ENCODE measurements around the gene CLCN1. TPM values are rescaled to one million over a fixed set of nuclear protein-coding genes. Genes with fewer than 3 reads are reported as not detected.

Gene CLCN1
- total RNA-seq, 1 donor from 2014 or later: not detected

DNA sequence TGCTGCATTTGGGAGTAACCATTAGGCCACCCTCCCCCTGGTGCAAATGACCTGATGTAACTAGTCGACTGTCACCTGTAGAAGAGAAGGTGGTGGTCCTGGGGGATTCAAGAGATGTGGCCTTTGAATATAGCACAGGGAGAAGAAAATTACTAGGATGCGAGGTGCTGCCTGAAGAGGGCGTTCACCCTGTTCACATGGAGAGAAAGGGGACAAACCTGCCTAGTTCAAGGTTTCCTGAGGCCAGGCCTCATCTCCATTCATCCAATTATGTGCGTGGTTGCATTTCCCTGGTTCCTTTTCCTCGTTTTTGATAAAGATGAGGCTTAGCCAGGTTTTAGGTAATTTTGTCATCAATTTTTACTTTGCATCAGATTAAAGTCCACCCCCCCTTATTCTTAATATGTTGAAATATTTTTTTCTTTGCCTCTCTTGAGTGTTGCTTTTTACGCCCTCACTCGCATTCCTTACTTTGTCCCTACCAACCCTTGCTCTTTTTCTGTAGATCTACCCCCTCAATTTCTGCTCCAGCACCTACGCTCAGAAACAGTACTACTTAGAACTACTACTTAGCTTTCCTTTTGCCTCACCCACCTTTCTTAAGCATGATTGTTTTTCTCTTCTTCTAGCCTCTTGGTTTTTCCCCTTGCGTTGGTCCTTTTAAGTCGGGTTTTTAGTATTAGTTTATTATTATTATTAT lies 13.7 kb downstream of the CLCN1 start:
- TF ChIP-seq, protein P1, sequence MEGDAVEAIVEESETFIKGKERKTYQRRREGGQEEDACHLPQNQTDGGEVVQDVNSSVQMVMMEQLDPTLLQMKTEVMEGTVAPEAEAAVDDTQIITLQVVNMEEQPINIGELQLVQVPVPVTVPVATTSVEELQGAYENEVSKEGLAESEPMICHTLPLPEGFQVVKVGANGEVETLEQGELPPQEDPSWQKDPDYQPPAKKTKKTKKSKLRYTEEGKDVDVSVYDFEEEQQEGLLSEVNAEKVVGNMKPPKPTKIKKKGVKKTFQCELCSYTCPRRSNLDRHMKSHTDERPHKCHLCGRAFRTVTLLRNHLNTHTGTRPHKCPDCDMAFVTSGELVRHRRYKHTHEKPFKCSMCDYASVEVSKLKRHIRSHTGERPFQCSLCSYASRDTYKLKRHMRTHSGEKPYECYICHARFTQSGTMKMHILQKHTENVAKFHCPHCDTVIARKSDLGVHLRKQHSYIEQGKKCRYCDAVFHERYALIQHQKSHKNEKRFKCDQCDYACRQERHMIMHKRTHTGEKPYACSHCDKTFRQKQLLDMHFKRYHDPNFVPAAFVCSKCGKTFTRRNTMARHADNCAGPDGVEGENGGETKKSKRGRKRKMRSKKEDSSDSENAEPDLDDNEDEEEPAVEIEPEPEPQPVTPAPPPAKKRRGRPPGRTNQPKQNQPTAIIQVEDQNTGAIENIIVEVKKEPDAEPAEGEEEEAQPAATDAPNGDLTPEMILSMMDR (IDR thresholded peaks at IDR 0.05): no peak
- no peak overlapping the region for H3K27ac Mint-ChIP-seq (ENCODE audit: unreplicated experiment)
- peaks cover under 1% of the 10 kb centered on the region for H3K27me3 Mint-ChIP-seq (ENCODE audit: unreplicated experiment)
- DNase-seq (ENCODE audit: extremely low spot score, unreplicated experiment): no peak
- H3K36me3 Mint-ChIP-seq (ENCODE audit: unreplicated experiment): no peaks in the 10 kb centered on the region
- no peak overlapping the region for H3K4me3 Mint-ChIP-seq (ENCODE audit: unreplicated experiment)
- H3K9me3 Mint-ChIP-seq (ENCODE audit: unreplicated experiment): no peaks in the 10 kb centered on the region
- H3K4me1 Mint-ChIP-seq (ENCODE audit: unreplicated experiment): peaks cover 13% of the 10 kb centered on the region

DNA sequence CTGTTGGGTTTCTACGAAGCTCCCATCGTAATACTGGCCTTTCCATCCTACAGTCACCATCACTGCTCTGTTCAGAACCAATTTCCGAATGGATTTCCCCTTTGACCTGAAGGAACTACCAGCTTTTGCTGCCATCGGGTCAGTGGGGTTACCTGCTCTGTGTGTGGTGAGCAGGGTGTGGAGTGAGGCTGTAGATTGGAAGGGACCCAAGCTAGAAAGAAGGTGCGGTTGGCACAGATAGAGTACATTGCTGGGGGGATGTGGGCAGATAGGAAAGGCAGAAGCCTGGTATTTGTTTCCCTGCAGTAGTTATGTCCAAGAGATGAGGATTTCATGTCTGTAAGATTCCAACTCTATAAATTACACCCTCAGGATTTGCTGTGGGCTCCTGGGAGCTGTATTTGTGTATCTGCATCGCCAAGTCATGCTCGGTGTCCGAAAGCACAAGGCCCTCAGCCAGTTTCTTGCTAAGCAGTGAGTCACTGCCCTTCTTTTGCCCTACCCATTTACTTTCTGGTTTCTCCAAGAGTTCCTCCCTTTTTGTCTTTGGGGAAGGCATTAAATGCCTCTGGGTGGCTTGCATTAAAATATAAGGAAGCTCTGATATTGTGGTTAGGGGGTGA lies 15.4 kb downstream of the CLCN1 start:
- TF ChIP-seq, protein P1 (IDR thresholded peaks at IDR 0.05): no peak
- Mint-ChIP-seq H3K27me3 (ENCODE audit: unreplicated experiment) (peaks cover 14% of the 10 kb centered on the region), H3K9me3 (ENCODE audit: unreplicated experiment) (no peaks in the 10 kb centered on the region), H3K36me3 (ENCODE audit: unreplicated experiment) (no peaks in the 10 kb centered on the region), H3K4me1 (ENCODE audit: unreplicated experiment) (peaks cover 10% of the 10 kb centered on the region), H3K4me3 (ENCODE audit: unreplicated experiment) (no peak overlapping the region), H3K27ac (ENCODE audit: unreplicated experiment) (peak overlapping the region; percentile 65)
- no peak for DNase-seq (ENCODE audit: extremely low spot score, unreplicated experiment)

DNA sequence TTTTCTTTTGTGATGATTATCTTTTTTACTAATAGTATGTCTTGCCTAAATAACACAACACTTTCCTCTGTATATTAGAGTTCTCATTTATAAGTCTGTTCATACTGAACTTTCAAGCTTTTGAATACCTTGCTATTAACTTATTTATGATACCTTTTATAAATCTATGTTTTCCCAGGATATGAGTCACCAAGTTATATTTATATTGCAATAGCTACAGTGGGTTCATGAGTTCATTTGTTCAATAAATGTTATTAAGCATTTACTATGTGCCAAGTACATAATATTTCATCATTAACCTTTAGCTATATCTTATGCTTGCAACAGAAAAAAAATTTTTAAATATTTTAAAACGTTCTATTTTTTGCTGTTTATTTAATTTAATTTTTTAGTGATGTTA lies 18.3 kb downstream of the CLCN1 start:
- no peaks in the 10 kb centered on the region for H3K36me3 Mint-ChIP-seq (ENCODE audit: unreplicated experiment)
- TF ChIP-seq, protein P1 (IDR thresholded peaks at IDR 0.05): no peak
- H3K27me3 Mint-ChIP-seq (ENCODE audit: unreplicated experiment): peaks cover 36% of the 10 kb centered on the region
- DNase-seq (ENCODE audit: extremely low spot score, unreplicated experiment): no peak
- no peak overlapping the region for H3K27ac Mint-ChIP-seq (ENCODE audit: unreplicated experiment)
- no peaks in the 10 kb centered on the region for H3K9me3 Mint-ChIP-seq (ENCODE audit: unreplicated experiment)
- H3K4me3 Mint-ChIP-seq (ENCODE audit: unreplicated experiment): no peak overlapping the region
- H3K4me1 Mint-ChIP-seq (ENCODE audit: unreplicated experiment): peaks cover 10% of the 10 kb centered on the region

DNA sequence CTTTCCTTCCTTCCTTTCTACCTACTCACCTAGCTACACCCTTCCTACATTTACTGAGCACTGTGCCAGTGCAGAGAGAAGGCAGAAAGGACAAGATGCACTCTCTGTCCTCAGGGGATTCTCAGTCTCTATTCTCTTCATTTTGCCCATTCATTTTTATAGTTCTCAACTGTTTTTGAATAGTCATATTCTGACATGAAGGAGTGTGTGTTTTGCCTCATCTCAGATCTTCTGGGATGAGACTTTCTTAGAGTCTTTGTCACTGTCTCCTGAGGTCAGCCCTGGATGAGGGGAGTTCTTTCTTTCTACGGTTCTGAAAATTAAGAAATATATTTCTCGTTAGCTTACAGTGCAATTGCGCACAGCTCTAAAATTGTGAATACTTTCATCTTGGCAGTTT lies 21.3 kb downstream of the CLCN1 start:
- Mint-ChIP-seq H3K27me3 (ENCODE audit: unreplicated experiment) (peaks cover 48% of the 10 kb centered on the region), H3K36me3 (ENCODE audit: unreplicated experiment) (no peaks in the 10 kb centered on the region), H3K9me3 (ENCODE audit: unreplicated experiment) (no peaks in the 10 kb centered on the region), H3K4me1 (ENCODE audit: unreplicated experiment) (no peaks in the 10 kb centered on the region), H3K4me3 (ENCODE audit: unreplicated experiment) (no peak overlapping the region), H3K27ac (ENCODE audit: unreplicated experiment) (no peak overlapping the region)
- TF ChIP-seq, protein P1 (IDR thresholded peaks at IDR 0.05): no peak
- DNase-seq (ENCODE audit: extremely low spot score, unreplicated experiment): no peak

DNA sequence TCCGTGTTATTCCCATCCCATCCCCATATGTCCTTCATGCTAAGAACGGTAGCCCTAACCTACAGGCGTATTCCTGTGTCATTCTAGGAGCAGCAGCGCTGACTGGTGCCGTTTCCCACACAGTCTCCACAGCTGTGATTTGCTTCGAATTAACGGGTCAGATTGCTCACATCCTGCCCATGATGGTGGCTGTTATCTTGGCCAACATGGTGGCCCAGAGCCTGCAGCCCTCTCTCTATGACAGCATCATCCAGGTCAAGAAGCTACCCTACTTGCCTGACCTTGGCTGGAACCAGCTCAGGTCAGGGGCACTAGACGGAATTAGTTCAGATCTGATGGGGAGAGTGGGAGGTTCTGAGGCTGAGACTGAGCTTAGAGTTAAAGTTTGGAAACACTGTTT lies 25.9 kb downstream of the CLCN1 start:
- TF ChIP-seq, protein P1 (IDR thresholded peaks at IDR 0.05): no peak
- Mint-ChIP-seq H3K36me3 (ENCODE audit: unreplicated experiment) (no peaks in the 10 kb centered on the region), H3K4me3 (ENCODE audit: unreplicated experiment) (no peak overlapping the region), H3K9me3 (ENCODE audit: unreplicated experiment) (no peaks in the 10 kb centered on the region), H3K27me3 (ENCODE audit: unreplicated experiment) (peaks cover 53% of the 10 kb centered on the region), H3K4me1 (ENCODE audit: unreplicated experiment) (peaks cover 7% of the 10 kb centered on the region), H3K27ac (ENCODE audit: unreplicated experiment) (no peak overlapping the region)
- DNase-seq (ENCODE audit: extremely low spot score, unreplicated experiment): no peak
